SU-DHL-6 (cell line): Measurements from ENCODE around the gene COL20A1.

ENCODE experiments used
- H2AFZ ChIP-seq: fragments of 200-600 bp; sonication (generic); 2 replicates; pipeline ENCODE4 v1.6.1; 2014; ENCODE audit warnings: low read depth, mild to moderate bottlenecking, moderate library complexity, mixed read lengths, antibody characterized with exemption, low read length; ENCODE audit not compliant: severe bottlenecking
- H3F3A ChIP-seq: fragments of 200-600 bp; shearing (Covaris generic); 2 replicates; pipeline ENCODE4 v1.6.0; 2016; ENCODE audit warnings: antibody characterized with exemption, mild to moderate bottlenecking; ENCODE audit not compliant: insufficient read depth
- H3K27ac ChIP-seq: fragments of 200-600 bp; sonication (generic); 2 replicates; pipeline ENCODE4 v1.5.1; 2016; ENCODE audit warnings: low read depth, mild to moderate bottlenecking, low read length, moderate library complexity, mixed read lengths
- H3K27me3 ChIP-seq: fragments of 200-600 bp; sonication (generic), shearing (Covaris generic); 2 replicates; pipeline ENCODE4 v1.6.0; 2014; ENCODE audit warnings: mild to moderate bottlenecking, low read length
- H3K36me3 ChIP-seq: fragments of 200-600 bp; sonication (generic); 2 replicates; pipeline ENCODE4 v1.6.1; 2014; ENCODE audit warnings: mild to moderate bottlenecking, low read length, mixed read lengths
- H3K4me2 ChIP-seq: fragments of 300-600, 200-600 bp; shearing (Covaris generic), sonication (generic); 2 replicates; pipeline ENCODE4 v1.6.0; 2014; ENCODE audit warnings: low read length, low read depth, mild to moderate bottlenecking; ENCODE audit not compliant: poor library complexity, severe bottlenecking
- H3K4me3 ChIP-seq: fragments of 200-600 bp; sonication (generic); 2 replicates; pipeline ENCODE4 v1.5.1; 2014; ENCODE audit warnings: antibody characterized with exemption, low read length, mild to moderate bottlenecking, mixed read lengths; ENCODE audit not compliant: insufficient read depth, poor library complexity, severe bottlenecking
- H3K79me2 ChIP-seq: fragments of 200-600 bp; sonication (generic); 2 replicates; pipeline ENCODE4 v1.6.1; 2014; ENCODE audit warnings: mild to moderate bottlenecking, low read length, moderate library complexity; ENCODE audit not compliant: insufficient read depth
- H3K9ac ChIP-seq: fragments of 200-600 bp; sonication (generic); 2 replicates; pipeline ENCODE4 v1.7.0; 2014; ENCODE audit warnings: mild to moderate bottlenecking, low read length
- H3K9me2 ChIP-seq: fragments of 200-600 bp; sonication (generic); replicated peaks from 2 replicates; pipeline ENCODE4 v1.6.1; 2014; ENCODE audit warnings: low read length; ENCODE audit not compliant: insufficient read depth
- H3K9me3 ChIP-seq: fragments of 200-600 bp; sonication (generic); 2 replicates; pipeline ENCODE4 v1.6.1; 2014; ENCODE audit warnings: low read length, mixed read lengths; ENCODE audit not compliant: insufficient read depth
- H4K20me1 ChIP-seq: fragments of 200-600 bp; sonication (generic); 2 replicates; pipeline ENCODE4 v1.6.1; 2014; ENCODE audit warnings: low read depth, mild to moderate bottlenecking, antibody characterized with exemption, low read length, moderate library complexity, mixed read lengths
- CTCF ChIP-seq: fragments of 200-600 bp; sonication (generic); IDR thresholded peaks from one replicate; pipeline ENCODE4 v1.5.1; 2017; ENCODE audit warnings: antibody characterized with exemption, mild to moderate bottlenecking, low read length, moderate library complexity; ENCODE audit not compliant: insufficient read depth, poor library complexity, severe bottlenecking
- EZH2phosphoT487 ChIP-seq: fragments of 200-600 bp; sonication (generic), shearing (Covaris generic); conservative IDR thresholded peaks from 2 replicates; pipeline ENCODE4 v1.6.1; 2018; ENCODE audit warnings: mild to moderate bottlenecking, antibody characterized with exemption, low read length, moderate library complexity, mixed read lengths

COL20A1 gene

GRCh38 chr20:63283397-63284082, 9.4 kb upstream of the COL20A1 start:
- H3K27me3 ChIP-seq = no peaks in the 10 kb centered on the region
- H3K4me2 ChIP-seq = no peak overlapping the region
- H3K79me2 ChIP-seq = no peaks in the 10 kb centered on the region
- H3F3A ChIP-seq = no peaks in the 10 kb centered on the region
- H3K4me3 ChIP-seq = no peak overlapping the region
- H2AFZ ChIP-seq = no peak overlapping the region
- no peaks in the 10 kb centered on the region for H4K20me1 ChIP-seq
- H3K36me3 ChIP-seq = no peaks in the 10 kb centered on the region
- H3K9ac ChIP-seq = no peak overlapping the region
- no peaks in the 10 kb centered on the region for H3K9me3 ChIP-seq
- no peak for TF ChIP-seq CTCF
- no peak for TF ChIP-seq EZH2phosphoT487
- no peaks in the 10 kb centered on the region for H3K9me2 ChIP-seq
- no peak overlapping the region for H3K27ac ChIP-seq

- no peaks in the 10 kb centered on the region for H3K9me2 ChIP-seq
- H3K9ac ChIP-seq = no peak overlapping the region
- H4K20me1 ChIP-seq = no peaks in the 10 kb centered on the region
- no peaks in the 10 kb centered on the region for H3K27me3 ChIP-seq
- TF ChIP-seq CTCF = no peak
- TF ChIP-seq EZH2phosphoT487 = no peak
- H3K4me3 ChIP-seq = no peak overlapping the region
- H3K36me3 ChIP-seq = no peaks in the 10 kb centered on the region
- no peaks in the 10 kb centered on the region for H3K9me3 ChIP-seq
- H3K79me2 ChIP-seq = no peaks in the 10 kb centered on the region
- no peak overlapping the region for H2AFZ ChIP-seq
- no peak overlapping the region for H3K4me2 ChIP-seq
- no peaks in the 10 kb centered on the region for H3F3A ChIP-seq
- no peak overlapping the region for H3K27ac ChIP-seq
Observed at GRCh38 chr20:63284083-63284440, 8.9 kb upstream of the COL20A1 start.

- no peaks in the 10 kb centered on the region for H4K20me1 ChIP-seq
- H3K27me3 ChIP-seq = no peaks in the 10 kb centered on the region
- H2AFZ ChIP-seq = no peak overlapping the region
- H3K36me3 ChIP-seq = no peaks in the 10 kb centered on the region
- no peak overlapping the region for H3K9ac ChIP-seq
- TF ChIP-seq CTCF (no peak), EZH2phosphoT487 (no peak)
- no peak overlapping the region for H3K27ac ChIP-seq
- no peaks in the 10 kb centered on the region for H3K9me2 ChIP-seq
- H3K4me3 ChIP-seq = no peak overlapping the region
- H3K79me2 ChIP-seq = no peaks in the 10 kb centered on the region
- no peaks in the 10 kb centered on the region for H3F3A ChIP-seq
- H3K4me2 ChIP-seq = no peak overlapping the region
- H3K9me3 ChIP-seq = no peaks in the 10 kb centered on the region
Observed at GRCh38 chr20:63284544-63284949, 8.4 kb upstream of the COL20A1 start.
